Kidney capillary endothelial cell (primary cell): ENCODE data around the gene ARHGEF26.

ENCODE experiments used
- DNase-seq: peaks from one replicate; pipeline ENCODE4 v3.0.0-alpha.2; 2018; ENCODE audit warnings: low spot score

Gene ARHGEF26

GRCh38 chr3:154152741-154153140 is 31.6 kb downstream of the ARHGEF26 start:
- DNase-seq: no peak

- DNase-seq: no peak
These were observed 35.3 kb downstream of the ARHGEF26 start for GRCh38 chr3:154156530-154156929.

DNA sequence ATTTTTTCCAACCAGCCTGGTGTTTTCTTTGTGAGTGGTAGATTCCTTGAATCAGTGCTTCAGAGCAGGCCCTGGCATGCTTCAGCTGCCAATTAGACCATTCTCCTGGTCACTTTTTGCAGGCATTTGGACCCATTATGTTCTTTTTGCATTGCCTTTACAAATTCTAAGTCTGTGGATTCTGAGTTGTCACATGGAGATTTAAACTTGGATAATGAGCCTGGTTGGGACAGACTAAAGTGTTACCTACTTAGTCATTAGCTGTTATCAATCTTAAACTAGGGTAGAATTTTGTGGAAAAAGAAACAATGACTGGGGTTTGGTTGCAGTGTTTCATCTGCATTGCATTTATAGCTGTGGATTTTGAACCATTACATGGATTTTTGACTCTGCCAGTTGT is 40.6 kb downstream of the ARHGEF26 start:
- DNase-seq: no peak

- no peak for DNase-seq
These were observed 43.2 kb downstream of the ARHGEF26 start for GRCh38 chr3:154164387-154164786.

- DNase-seq: no peak
These were observed 48.0 kb downstream of the ARHGEF26 start for GRCh38 chr3:154168998-154169795.

DNA sequence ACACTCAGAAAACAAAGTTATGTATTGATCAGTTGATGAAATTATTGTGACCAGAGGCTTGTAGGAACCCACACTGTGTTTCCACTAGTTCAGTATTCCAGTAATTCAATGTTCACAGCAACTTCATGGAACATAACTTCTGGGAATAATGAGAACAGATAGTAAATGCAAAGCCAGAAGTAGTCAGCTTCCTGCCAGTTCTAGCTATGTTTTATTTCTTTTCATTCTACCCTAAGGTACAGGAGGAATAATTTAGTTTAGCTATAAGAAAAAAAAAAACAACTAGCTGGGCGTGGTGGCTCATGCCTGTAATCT is 48.6 kb downstream of the ARHGEF26 start:
- no peak for DNase-seq

- no peak for DNase-seq
These were observed 49.1 kb downstream of the ARHGEF26 start for GRCh38 chr3:154170300-154170699.

GRCh38 chr3:154175041-154175440 is 53.9 kb downstream of the ARHGEF26 start:
- DNase-seq: no peak

DNA sequence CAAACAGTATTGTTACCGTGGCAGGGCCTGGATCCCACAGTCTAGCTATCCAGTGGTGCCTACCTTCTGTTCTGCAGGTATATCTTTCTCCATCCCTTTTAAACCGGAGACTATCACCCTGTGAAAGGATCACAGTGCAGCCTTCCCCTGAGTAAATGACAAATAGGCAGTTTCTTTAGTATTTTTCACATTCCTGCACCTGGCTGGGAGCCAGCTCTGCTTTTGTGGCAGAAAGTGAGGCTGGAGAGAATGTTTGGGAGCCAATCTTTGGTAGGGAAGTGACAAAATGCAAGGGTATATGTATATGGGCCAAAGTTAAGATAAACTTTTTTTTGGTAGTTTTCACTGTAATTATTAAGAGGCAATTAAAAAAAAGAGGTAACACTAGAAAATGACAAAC is 54.8 kb downstream of the ARHGEF26 start:
- no peak for DNase-seq

- DNase-seq: no peak
These were observed 56.2 kb downstream of the ARHGEF26 start for GRCh38 chr3:154177406-154177805.

- DNase-seq: no peak
These were observed 57.0 kb downstream of the ARHGEF26 start for GRCh38 chr3:154178172-154178571.

- DNase-seq: no peak
These were observed 59.9 kb downstream of the ARHGEF26 start for GRCh38 chr3:154180836-154181691.

DNA sequence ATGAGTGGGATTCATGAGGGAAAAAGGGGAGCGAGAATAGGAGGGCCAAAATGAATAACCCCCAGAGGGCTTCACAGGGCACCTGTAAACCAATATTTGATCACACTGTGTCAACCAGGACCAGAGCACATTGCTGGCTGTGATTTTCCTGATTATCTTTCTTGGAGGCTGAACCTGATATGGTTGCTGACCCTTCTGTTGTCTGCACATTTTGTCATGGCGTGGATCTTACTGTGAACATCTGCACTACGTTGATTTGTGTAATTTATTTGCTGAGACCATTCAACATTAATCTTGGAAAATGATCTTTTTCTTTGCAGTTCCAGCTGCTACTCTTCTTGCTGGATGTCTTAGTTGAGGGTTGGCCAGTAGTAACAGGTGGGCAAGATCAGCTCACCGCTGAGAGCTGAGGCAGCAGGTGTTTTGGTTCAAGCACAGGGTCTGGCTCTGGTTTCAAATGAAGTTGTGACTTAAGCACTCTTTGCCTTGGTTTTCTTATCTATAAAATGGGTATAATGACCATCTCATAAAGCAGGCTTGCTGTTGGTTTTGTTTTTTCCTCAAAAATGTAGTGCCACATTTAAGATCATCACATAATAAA is 61.2 kb downstream of the ARHGEF26 start:
- DNase-seq: no peak

GRCh38 chr3:154182975-154183374 is 61.8 kb downstream of the ARHGEF26 start:
- DNase-seq: no peak

GRCh38 chr3:154184582-154184981 is 63.4 kb downstream of the ARHGEF26 start:
- DNase-seq: no peak

GRCh38 chr3:154188437-154188836 is 67.2 kb downstream of the ARHGEF26 start:
- no peak for DNase-seq

DNA sequence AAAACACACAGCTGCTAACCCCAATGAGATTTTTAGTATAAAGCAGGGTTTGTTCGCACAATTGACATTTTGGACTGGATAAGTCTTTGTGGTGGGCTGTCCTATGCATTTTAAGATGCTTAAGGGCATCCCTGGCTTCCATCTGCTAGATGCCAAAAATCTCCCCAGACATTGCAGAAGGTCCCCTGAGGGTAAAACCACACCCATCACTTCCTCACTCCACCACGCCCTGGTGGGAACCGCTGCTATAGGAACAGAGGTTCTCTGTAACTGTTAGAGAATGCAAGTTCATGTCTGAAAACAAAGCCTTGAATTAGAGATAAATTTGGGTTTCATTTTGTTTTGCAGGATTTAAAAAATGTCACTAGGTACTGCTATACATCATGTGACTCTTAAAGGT is 67.7 kb downstream of the ARHGEF26 start:
- DNase-seq: no peak

- no peak for DNase-seq
These were observed 70.3 kb downstream of the ARHGEF26 start for GRCh38 chr3:154191520-154191919.

DNA sequence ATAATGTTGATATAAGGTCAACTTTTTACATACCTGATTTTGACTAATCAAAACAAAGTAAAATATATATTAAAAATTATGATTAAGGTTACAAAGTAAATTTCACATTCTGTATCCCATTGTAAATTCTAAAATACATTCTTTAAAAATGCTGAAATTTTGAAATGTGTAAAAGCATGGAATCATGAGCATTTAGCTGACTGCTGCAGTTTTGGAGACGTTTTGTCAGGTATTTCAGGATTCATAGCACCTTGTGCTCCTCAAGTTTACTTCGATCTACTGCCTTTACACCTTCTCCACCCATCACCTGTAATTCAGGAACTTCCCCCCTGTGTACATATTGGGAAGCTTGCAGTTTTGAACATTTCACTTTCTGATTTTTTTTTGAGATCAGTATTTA is 71.0 kb downstream of the ARHGEF26 start:
- no peak for DNase-seq

DNA sequence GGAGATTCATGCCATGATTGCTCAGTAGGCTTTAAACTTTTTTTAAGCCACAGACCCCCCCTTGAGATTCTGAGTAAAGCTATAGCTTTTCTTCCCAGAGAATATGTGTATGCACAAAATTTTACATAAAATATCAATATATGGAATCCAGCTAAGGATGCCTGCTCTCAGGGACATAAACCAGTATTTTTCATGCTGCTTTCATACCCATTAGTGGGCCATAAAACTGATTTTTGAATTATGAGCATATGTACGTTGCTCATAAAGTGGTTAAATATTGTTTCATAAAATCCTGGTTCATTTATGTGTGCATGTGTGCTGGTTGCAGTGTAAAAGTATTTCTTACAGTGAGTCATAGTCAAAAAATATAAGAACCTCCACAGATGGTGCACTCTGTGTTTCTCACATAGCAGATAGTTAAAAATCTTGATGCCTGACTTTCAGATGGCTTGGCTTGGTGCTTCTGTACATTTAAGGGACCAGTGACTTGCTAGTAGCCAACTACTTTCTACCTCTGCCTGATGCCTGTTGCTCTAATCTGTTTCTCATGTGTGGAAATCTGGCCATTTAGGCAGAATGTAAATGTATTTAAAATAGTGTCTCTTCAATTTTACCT is 71.9 kb downstream of the ARHGEF26 start:
- DNase-seq: no peak

GRCh38 chr3:154194877-154195276 is 73.7 kb downstream of the ARHGEF26 start:
- DNase-seq: no peak

- no peak for DNase-seq
These were observed 74.6 kb downstream of the ARHGEF26 start for GRCh38 chr3:154195620-154196356.
